Measurements from ENCODE around the gene ZAR1L.

DNA sequence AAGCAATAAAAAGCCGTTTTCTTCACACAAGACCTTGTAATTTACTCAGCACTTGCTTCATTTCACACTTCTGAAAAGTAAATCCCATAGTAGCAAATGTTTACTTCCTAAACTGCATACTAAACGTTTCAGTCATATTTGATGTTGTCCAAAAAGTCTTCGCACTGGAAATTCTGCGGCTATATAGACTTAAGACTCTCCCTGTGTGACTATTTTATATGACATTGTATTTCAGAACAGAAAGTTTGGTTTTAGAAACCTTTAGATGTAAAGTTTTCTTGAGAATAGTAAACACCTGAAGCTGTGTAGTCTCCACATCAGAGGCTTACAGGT, 29.6 kb downstream of the ZAR1L start:
- TF ChIP-seq, protein P1, sequence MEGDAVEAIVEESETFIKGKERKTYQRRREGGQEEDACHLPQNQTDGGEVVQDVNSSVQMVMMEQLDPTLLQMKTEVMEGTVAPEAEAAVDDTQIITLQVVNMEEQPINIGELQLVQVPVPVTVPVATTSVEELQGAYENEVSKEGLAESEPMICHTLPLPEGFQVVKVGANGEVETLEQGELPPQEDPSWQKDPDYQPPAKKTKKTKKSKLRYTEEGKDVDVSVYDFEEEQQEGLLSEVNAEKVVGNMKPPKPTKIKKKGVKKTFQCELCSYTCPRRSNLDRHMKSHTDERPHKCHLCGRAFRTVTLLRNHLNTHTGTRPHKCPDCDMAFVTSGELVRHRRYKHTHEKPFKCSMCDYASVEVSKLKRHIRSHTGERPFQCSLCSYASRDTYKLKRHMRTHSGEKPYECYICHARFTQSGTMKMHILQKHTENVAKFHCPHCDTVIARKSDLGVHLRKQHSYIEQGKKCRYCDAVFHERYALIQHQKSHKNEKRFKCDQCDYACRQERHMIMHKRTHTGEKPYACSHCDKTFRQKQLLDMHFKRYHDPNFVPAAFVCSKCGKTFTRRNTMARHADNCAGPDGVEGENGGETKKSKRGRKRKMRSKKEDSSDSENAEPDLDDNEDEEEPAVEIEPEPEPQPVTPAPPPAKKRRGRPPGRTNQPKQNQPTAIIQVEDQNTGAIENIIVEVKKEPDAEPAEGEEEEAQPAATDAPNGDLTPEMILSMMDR (conservative IDR thresholded peaks at IDR 0.05; ENCODE audit: low read depth in 2 of 2): no peak
- TF ChIP-seq JUNB (IDR thresholded peaks at IDR 0.05; ENCODE audit: unreplicated experiment) (no peak), CREB1 (CRISPR knock-in tag; IDR thresholded peaks at IDR 0.05; ENCODE audit: low read depth) (no peak), POLR2AphosphoS5 (IDR thresholded peaks at IDR 0.05; ENCODE audit: low read depth) (no peak), NANOG (IDR thresholded peaks at IDR 0.05; ENCODE audit: borderline replicate concordance) (no peak)
